DOHH2 (cell line): Measurements from ENCODE around the gene ADGRG4.

Experiments used
- CTCF ChIP-seq: fragments of 200-600 bp; sonication (generic); IDR thresholded peaks from one replicate; pipeline ENCODE4 v1.5.1; 2014; ENCODE audit warnings: antibody characterized with exemption, mild to moderate bottlenecking, low read depth, low read length; ENCODE audit not compliant: poor library complexity, severe bottlenecking
- EZH2phosphoT487 ChIP-seq: fragments of 200-600 bp; sonication (generic); IDR thresholded peaks from 2 replicates; pipeline ENCODE4 v1.6.1; 2017; ENCODE audit warnings: borderline replicate concordance, mild to moderate bottlenecking, antibody characterized with exemption, low read length, moderate library complexity, mixed read lengths

- TF ChIP-seq CTCF = no peak
- TF ChIP-seq EZH2phosphoT487 = no peak
Observed at GRCh38 chrX:136387951-136388502, 87.3 kb downstream of the ADGRG4 start.
